HG03565 (cell line): ENCODE results near the gene CELA2A.
"Not testable (repeated sequence)": the region's sequence is repeated elsewhere in the genome, so short reads cannot be mapped to it uniquely, and the experiment has no call there.

Experiments
- ATAC-seq: cut with Tn5 transposase; IDR thresholded peaks from one replicate; pipeline ENCODE4 v1.9.1; 2021; ENCODE audit warnings: mild to moderate bottlenecking, moderate library complexity; ENCODE audit not compliant: unreplicated experiment

Gene CELA2A

GRCh38 chr1:15444468-15445389, 11.8 kb upstream of the CELA2A start:
- ATAC-seq = no peak

DNA sequence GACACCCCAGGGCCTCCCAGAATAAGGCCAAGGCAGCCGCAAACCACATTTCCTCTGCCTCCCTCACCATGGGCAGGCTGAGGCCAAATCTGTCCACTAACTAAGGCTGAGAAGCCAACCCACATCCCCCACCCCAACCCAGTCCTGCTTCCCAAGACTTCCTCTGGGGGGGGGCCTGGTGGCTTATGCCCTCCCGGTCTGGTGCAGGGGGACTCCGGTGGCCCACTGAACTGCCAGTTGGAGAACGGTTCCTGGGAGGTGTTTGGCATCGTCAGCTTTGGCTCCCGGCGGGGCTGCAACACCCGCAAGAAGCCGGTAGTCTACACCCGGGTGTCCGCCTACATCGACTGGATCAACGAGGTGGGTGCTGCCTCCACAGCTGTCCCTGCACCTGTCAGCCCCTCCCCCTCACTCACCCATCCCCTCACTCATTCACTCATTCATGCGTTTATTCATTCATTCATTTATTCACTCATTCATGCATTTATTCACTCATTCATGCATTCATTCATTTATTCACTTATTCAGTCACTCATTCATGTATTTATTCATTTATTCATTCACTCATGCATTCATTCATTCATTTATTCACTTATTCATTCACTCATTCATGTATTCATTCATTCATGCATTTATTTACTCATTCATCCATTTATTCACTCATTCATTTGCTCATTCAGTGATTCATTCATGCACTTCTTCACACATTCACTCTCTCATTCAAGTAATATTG, 11.0 kb upstream of the CELA2A start:
- no peak for ATAC-seq

GRCh38 chr1:15446212-15446611, 10.3 kb upstream of the CELA2A start:
- no peak for ATAC-seq

DNA sequence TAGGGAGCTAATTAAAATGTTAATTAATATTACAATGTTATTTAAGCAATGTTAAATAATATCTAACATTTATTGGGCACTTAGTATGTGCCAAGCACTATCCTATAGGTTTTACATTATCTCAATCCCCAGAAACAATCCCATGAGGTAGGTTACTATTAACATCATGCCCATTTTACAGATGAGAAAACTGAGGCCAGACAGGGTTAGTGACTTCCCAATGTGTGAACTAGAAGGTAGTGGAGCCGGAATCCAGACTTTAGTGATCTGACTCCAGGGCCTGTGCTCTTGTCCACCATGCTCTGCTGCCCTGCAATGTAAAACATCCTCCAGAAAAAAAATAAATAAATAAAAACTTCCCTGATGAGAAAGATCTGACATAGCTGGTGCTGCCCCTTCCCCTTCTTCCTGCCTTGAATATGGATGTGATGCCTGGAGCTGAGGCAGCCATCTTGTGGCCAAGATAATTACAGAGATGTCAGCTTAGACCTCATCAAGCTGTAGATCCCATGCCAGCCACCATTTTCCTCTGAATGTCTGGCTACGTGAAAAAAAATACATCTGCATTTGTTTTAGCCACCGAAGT, 7.6 kb upstream of the CELA2A start:
- ATAC-seq = no peak

DNA sequence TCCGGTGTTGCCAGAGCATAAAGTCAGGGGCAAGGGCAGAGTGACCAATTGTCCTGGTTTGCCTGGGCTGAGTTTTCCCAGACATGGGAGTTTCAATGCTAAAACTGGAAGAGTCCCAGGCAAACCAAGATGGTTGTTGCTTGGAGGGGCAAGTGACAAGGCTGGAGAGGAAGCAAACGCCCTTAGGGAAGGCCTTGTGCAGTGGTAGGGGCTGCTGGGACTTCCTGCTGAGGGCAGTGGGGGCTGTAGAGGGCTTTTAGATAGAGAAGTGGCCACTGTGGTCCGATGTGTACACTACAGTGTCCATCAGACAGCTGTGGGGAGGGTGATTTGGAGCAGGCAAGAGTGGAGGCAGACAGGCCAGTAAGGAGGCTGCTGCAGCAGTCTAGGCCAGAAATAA, 7.0 kb upstream of the CELA2A start:
- ATAC-seq = no peak

- no peak for ATAC-seq
Measured at GRCh38 chr1:15451014-15451722, 5.4 kb upstream of the CELA2A start.

- no peak for ATAC-seq
Measured at GRCh38 chr1:15452216-15452615, 4.3 kb upstream of the CELA2A start.

GRCh38 chr1:15452866-15453571, 3.5 kb upstream of the CELA2A start:
- no peak for ATAC-seq

- ATAC-seq = no peak
Measured at GRCh38 chr1:15453734-15454133, 2.8 kb upstream of the CELA2A start.

DNA sequence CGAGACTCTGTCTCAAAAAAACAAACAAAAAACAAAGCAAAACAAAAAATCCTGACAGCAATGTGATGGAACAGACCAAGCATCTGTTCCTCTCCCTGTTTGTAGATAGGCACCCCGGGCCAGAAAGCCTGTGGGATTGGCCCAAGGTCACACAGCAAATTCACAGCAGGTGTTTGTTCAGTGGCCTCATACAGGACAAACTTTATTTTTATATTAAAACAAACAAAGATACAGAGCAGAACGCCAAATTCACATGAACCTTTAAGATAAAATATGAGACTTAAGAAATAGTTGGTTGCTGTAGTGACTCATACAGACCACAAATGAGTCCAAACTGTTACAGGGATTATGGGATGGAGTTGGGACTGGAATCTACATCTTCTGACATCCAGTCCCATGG, 2.3 kb upstream of the CELA2A start:
- no peak for ATAC-seq

- ATAC-seq = no peak
Measured at GRCh38 chr1:15455522-15455921, 1.0 kb upstream of the CELA2A start.

GRCh38 chr1:15457585-15457984, 1.1 kb downstream of the CELA2A start:
- no peak for ATAC-seq

- ATAC-seq = not testable (repeated sequence)
Measured at GRCh38 chr1:15458388-15458787, 1.9 kb downstream of the CELA2A start.

- no peak for ATAC-seq
Measured at GRCh38 chr1:15459771-15460707, 3.5 kb downstream of the CELA2A start.

GRCh38 chr1:15460708-15461095, 4.2 kb downstream of the CELA2A start:
- ATAC-seq = no peak

DNA sequence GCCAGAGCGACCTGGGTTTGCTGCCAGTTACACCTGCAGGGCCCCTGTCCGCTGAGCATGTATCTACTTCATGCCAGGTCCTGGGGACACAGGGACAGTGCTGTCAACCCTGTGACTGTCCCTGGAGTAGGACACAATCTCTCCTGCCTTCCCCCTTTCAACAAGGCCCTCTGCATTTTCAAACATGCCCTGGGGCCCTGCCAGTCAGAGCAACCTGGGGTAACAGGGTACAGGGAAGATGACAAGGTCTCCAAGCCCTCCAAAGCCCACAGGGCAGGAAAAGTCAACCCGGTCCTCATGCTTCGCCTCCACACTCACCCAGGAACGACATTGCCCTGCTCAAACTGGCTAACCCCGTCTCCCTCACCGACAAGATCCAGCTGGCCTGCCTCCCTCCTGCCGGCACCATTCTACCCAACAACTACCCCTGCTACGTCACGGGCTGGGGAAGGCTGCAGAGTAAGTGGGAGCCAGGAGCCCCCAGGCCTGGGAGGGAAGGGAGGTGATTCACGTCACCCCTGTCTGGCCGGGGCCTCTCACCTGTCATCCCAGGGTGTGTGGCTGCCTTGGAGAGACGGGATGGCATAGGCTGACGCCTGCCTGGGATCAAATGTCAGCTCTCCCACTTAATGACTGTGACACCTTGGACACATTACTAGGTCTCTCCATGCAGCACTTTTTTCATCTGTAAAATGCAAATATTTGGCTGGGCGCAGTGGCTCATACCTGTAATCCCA, 6.7 kb downstream of the CELA2A start:
- ATAC-seq = not testable (repeated sequence)

GRCh38 chr1:15463926-15464322, 7.4 kb downstream of the CELA2A start:
- not testable (repeated sequence) for ATAC-seq

GRCh38 chr1:15465674-15466073, 9.1 kb downstream of the CELA2A start:
- ATAC-seq = no peak
